ENCODE measurements around the gene GMDS. TPM values are rescaled to one million over a fixed set of nuclear protein-coding genes. Genes with fewer than 3 reads are reported as not detected.

Gene GMDS
- total RNA-seq, 1 experiment from 2014 or later: 27.6 TPM

DNA sequence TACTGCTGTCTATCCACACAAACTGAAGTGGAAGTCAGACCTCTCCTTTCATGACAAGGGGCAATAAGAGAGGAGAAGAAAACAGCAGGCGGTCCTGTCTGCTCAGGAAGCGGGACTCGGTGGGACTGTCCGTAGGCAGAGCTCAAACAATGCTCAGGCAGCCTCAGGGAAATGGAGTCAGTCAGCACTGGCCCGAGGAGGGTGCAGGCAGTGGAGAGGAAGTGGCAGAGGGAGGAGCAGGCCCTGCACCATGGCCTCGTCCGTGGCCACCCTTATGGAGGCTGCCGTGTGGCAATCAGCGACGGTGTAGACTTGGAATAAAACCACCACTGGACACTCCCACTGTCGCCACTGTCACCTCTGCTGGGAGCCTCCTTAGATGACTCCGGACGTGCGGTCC is 616.1 kb downstream of the GMDS start:
- Histone ChIP-seq H3K14ac (ENCODE audit: insufficient read depth, low read length) (no peak overlapping the region; the same call in 1 of the 2 replicates), H4K8ac (replicated peaks; ENCODE audit: insufficient read length, low read depth, low read length) (no peak overlapping the region), H3K18ac (ENCODE audit: insufficient read length, low read depth, low read length) (no peak overlapping the region), H2BK15ac (ENCODE audit: low read depth, low read length) (no peak overlapping the region), H4K5ac (ENCODE audit: insufficient read length, low read depth, low read length) (no peak overlapping the region), H3K23ac (ENCODE audit: insufficient read length, low read depth, low read length) (no peak overlapping the region), H2BK5ac (ENCODE audit: insufficient read length, low read length) (no peak overlapping the region), H3K9me3 (ENCODE audit: control insufficient read depth, low read depth, low read length) (no peaks in the 10 kb centered on the region), H2BK120ac (ENCODE audit: low read depth, low read length, poor library complexity, severe bottlenecking) (no peak overlapping the region), H3K4ac (ENCODE audit: low read depth, low read length) (no peak overlapping the region), H4K91ac (ENCODE audit: insufficient read length, low read depth, low read length) (no peak overlapping the region), H4K20me1 (ENCODE audit: control insufficient read depth, insufficient read depth, insufficient read length) (no peaks in the 10 kb centered on the region), H3T11ph (ENCODE audit: low read length) (no peak overlapping the region), H3K27me3 (ENCODE audit: insufficient read depth, low read length) (peaks cover 40% of the 10 kb centered on the region), H3K79me2 (ENCODE audit: insufficient read depth, low read length) (no peaks in the 10 kb centered on the region), H3K56ac (ENCODE audit: insufficient read length, low read depth, low read length) (no peak overlapping the region), H3K4me1 (ENCODE audit: insufficient read depth, low read length) (no peaks in the 10 kb centered on the region), H3K79me1 (ENCODE audit: insufficient read depth, low read depth, low read length, poor library complexity, severe bottlenecking) (no peaks in the 10 kb centered on the region), H2BK12ac (ENCODE audit: insufficient read length, low read depth, low read length) (no peak overlapping the region), H3K27ac (ENCODE audit: insufficient read length, low read depth, low read length) (no peak overlapping the region), H3K9ac (ENCODE audit: extremely low read depth, insufficient read length, low read length) (no peak overlapping the region), H2AFZ (ENCODE audit: low read length) (no peak overlapping the region), H2AK5ac (ENCODE audit: insufficient read length, low read length) (no peak overlapping the region), H3K4me2 (ENCODE audit: insufficient read depth, insufficient read length, low read length) (no peak overlapping the region), H2BK20ac (ENCODE audit: low read depth, low read length, poor library complexity, severe bottlenecking) (no peak overlapping the region), H3K23me2 (ENCODE audit: insufficient read length, low read depth, low read length, poor library complexity, severe bottlenecking) (peaks cover 7% of the 10 kb centered on the region)
- WGBS (ENCODE audit: extremely low coverage, insufficient read length, low lambda C conversion rate): no CpG with 5 or more reads among the region's 14 CpGs
- TF ChIP-seq, protein P1, sequence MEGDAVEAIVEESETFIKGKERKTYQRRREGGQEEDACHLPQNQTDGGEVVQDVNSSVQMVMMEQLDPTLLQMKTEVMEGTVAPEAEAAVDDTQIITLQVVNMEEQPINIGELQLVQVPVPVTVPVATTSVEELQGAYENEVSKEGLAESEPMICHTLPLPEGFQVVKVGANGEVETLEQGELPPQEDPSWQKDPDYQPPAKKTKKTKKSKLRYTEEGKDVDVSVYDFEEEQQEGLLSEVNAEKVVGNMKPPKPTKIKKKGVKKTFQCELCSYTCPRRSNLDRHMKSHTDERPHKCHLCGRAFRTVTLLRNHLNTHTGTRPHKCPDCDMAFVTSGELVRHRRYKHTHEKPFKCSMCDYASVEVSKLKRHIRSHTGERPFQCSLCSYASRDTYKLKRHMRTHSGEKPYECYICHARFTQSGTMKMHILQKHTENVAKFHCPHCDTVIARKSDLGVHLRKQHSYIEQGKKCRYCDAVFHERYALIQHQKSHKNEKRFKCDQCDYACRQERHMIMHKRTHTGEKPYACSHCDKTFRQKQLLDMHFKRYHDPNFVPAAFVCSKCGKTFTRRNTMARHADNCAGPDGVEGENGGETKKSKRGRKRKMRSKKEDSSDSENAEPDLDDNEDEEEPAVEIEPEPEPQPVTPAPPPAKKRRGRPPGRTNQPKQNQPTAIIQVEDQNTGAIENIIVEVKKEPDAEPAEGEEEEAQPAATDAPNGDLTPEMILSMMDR (conservative IDR thresholded peaks at IDR 0.05): no peak
- peaks cover 96% of the 10 kb centered on the region for H3K27me3 Mint-ChIP-seq (ENCODE audit: low read depth)
- no peaks in the 10 kb centered on the region; a peak in 1 of 5 replicates for H3K9me3 Mint-ChIP-seq
- peaks cover 7% of the 10 kb centered on the region in 2 experiments for H3K4me1 Mint-ChIP-seq
- H3K27ac Mint-ChIP-seq: no peak overlapping the region
- DNase-seq: no peak
- H3K36me3 Mint-ChIP-seq (ENCODE audit: insufficient read depth in 1 of 3, low read depth in 3 of 3): no peaks in the 10 kb centered on the region
- no peak overlapping the region for H3K4me3 Mint-ChIP-seq
